Measurements from ENCODE around the gene GPX3.

DNA sequence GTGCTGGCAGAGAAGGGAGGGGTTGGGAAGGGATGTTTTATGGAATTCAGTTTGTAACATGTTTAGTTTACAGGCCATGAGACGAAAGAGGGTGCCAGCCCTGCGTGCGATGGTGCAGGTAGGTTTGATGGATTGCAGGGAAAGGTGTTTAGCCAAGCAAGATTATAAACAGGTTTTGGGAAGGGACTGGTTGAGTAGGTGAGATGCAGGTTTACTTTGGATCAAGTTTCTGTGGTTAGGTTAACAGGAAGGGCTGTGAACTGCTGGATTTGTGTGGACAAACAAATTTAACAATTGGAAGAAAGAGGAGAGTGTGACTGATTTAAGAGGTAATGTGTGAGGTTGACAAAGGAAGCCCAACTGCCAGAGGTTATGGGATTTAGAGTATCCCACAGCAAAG lies 32.6 kb upstream of the GPX3 start:
- TF ChIP-seq, protein P1, sequence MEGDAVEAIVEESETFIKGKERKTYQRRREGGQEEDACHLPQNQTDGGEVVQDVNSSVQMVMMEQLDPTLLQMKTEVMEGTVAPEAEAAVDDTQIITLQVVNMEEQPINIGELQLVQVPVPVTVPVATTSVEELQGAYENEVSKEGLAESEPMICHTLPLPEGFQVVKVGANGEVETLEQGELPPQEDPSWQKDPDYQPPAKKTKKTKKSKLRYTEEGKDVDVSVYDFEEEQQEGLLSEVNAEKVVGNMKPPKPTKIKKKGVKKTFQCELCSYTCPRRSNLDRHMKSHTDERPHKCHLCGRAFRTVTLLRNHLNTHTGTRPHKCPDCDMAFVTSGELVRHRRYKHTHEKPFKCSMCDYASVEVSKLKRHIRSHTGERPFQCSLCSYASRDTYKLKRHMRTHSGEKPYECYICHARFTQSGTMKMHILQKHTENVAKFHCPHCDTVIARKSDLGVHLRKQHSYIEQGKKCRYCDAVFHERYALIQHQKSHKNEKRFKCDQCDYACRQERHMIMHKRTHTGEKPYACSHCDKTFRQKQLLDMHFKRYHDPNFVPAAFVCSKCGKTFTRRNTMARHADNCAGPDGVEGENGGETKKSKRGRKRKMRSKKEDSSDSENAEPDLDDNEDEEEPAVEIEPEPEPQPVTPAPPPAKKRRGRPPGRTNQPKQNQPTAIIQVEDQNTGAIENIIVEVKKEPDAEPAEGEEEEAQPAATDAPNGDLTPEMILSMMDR (conservative IDR thresholded peaks at IDR 0.05; ENCODE audit: low read depth in 2 of 2), result no peak
- TF ChIP-seq POLR2AphosphoS5 (IDR thresholded peaks at IDR 0.05; ENCODE audit: low read depth) (no peak), EZH2 (IDR thresholded peaks at IDR 0.05; ENCODE audit: low read depth, unreplicated experiment) (no peak), CREB1 (CRISPR knock-in tag; IDR thresholded peaks at IDR 0.05; ENCODE audit: low read depth) (no peak), EZH2phosphoT487 (IDR thresholded peaks at IDR 0.05; ENCODE audit: unreplicated experiment) (no peak), ZNF114 (CRISPR knock-in tag; IDR thresholded peaks at IDR 0.05) (no peak), JUNB (IDR thresholded peaks at IDR 0.05; ENCODE audit: unreplicated experiment) (no peak), NANOG (IDR thresholded peaks at IDR 0.05; ENCODE audit: borderline replicate concordance) (no peak), ZNF331 (CRISPR knock-in tag; IDR thresholded peaks at IDR 0.05; ENCODE audit: low read depth) (no peak)
- TF ChIP-seq, protein P2, sequence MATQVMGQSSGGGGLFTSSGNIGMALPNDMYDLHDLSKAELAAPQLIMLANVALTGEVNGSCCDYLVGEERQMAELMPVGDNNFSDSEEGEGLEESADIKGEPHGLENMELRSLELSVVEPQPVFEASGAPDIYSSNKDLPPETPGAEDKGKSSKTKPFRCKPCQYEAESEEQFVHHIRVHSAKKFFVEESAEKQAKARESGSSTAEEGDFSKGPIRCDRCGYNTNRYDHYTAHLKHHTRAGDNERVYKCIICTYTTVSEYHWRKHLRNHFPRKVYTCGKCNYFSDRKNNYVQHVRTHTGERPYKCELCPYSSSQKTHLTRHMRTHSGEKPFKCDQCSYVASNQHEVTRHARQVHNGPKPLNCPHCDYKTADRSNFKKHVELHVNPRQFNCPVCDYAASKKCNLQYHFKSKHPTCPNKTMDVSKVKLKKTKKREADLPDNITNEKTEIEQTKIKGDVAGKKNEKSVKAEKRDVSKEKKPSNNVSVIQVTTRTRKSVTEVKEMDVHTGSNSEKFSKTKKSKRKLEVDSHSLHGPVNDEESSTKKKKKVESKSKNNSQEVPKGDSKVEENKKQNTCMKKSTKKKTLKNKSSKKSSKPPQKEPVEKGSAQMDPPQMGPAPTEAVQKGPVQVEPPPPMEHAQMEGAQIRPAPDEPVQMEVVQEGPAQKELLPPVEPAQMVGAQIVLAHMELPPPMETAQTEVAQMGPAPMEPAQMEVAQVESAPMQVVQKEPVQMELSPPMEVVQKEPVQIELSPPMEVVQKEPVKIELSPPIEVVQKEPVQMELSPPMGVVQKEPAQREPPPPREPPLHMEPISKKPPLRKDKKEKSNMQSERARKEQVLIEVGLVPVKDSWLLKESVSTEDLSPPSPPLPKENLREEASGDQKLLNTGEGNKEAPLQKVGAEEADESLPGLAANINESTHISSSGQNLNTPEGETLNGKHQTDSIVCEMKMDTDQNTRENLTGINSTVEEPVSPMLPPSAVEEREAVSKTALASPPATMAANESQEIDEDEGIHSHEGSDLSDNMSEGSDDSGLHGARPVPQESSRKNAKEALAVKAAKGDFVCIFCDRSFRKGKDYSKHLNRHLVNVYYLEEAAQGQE (IDR thresholded peaks at IDR 0.05; ENCODE audit: unreplicated experiment), result no peak
- TF ChIP-seq, protein P3, sequence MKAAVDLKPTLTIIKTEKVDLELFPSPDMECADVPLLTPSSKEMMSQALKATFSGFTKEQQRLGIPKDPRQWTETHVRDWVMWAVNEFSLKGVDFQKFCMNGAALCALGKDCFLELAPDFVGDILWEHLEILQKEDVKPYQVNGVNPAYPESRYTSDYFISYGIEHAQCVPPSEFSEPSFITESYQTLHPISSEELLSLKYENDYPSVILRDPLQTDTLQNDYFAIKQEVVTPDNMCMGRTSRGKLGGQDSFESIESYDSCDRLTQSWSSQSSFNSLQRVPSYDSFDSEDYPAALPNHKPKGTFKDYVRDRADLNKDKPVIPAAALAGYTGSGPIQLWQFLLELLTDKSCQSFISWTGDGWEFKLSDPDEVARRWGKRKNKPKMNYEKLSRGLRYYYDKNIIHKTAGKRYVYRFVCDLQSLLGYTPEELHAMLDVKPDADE (IDR thresholded peaks at IDR 0.05), result no peak
